GM23248 (cell line): ENCODE measurements around the gene SLC48A1. TPM values are rescaled to one million over a fixed set of nuclear protein-coding genes. Genes with fewer than 3 reads are reported as not detected.
"Not testable (repeated sequence)": the region's sequence is repeated elsewhere in the genome, so short reads cannot be mapped to it uniquely, and the experiment has no call there.

Experiments
- DNase-seq: peaks from one replicate; pipeline ENCODE4 v3.0.0-alpha.2; 2015
- H2AFZ ChIP-seq: fragments of 200-600 bp; sonication (generic); 2 replicates; pipeline ENCODE4 v1.6.1; 2016; ENCODE audit warnings: antibody characterized with exemption
- H3F3A ChIP-seq: fragments of 200-600 bp; sonication (generic); 2 replicates; pipeline ENCODE4 v1.6.1; 2016; ENCODE audit warnings: mild to moderate bottlenecking, antibody characterized with exemption, mixed run types; ENCODE audit not compliant: insufficient read depth
- H3K27ac ChIP-seq: fragments of 200-600 bp; sonication (generic); 2 replicates; pipeline ENCODE4 v1.5.1; 2016; ENCODE audit warnings: mild to moderate bottlenecking
- H3K27me3 ChIP-seq: fragments of 200-600 bp; sonication (generic); replicated peaks from 2 replicates; pipeline ENCODE4 v1.6.1; 2016; ENCODE audit warnings: mild to moderate bottlenecking; ENCODE audit not compliant: insufficient read depth
- H3K36me3 ChIP-seq: fragments of 200-600 bp; sonication (generic); 2 replicates; pipeline ENCODE4 v1.6.1; 2016; ENCODE audit warnings: low read depth, mild to moderate bottlenecking
- H3K4me1 ChIP-seq: fragments of 200-600 bp; sonication (generic); 2 replicates; pipeline ENCODE4 v1.6.1; 2016; ENCODE audit warnings: mild to moderate bottlenecking; ENCODE audit not compliant: insufficient read depth
- H3K4me2 ChIP-seq: fragments of 200-600 bp; sonication (generic); one replicate; pipeline ENCODE4 v1.6.1; 2016; ENCODE audit warnings: mild to moderate bottlenecking; ENCODE audit not compliant: unreplicated experiment
- H3K4me3 ChIP-seq: fragments of 200-600 bp; sonication (generic); 2 replicates; pipeline ENCODE4 v1.5.1; 2016; ENCODE audit warnings: mild to moderate bottlenecking
- H3K79me2 ChIP-seq: fragments of 200-600 bp; sonication (generic); 2 replicates; pipeline ENCODE4 v1.6.1; 2016; ENCODE audit warnings: mild to moderate bottlenecking; ENCODE audit not compliant: insufficient read depth
- H3K9ac ChIP-seq: fragments of 200-600 bp; sonication (generic); 2 replicates; pipeline ENCODE4 v1.6.1; 2016; ENCODE audit warnings: mild to moderate bottlenecking
- H3K9me2 ChIP-seq: fragments of 200-600 bp; sonication (generic); 2 replicates; pipeline ENCODE4 v1.6.1; 2016; ENCODE audit warnings: mixed run types, mild to moderate bottlenecking, moderate library complexity; ENCODE audit not compliant: insufficient read depth
- H3K9me3 ChIP-seq: fragments of 200-600 bp; sonication (generic); one replicate; pipeline ENCODE4 v1.6.1; 2017; ENCODE audit warnings: low read depth
- H4K20me1 ChIP-seq: fragments of 200-600 bp; sonication (generic); 2 replicates; pipeline ENCODE4 v1.6.0; 2016; ENCODE audit not compliant: insufficient read depth
- EZH2 ChIP-seq: fragments of 200-600 bp; sonication (generic); IDR thresholded peaks from 2 replicates; pipeline ENCODE4 v1.6.1; 2018; ENCODE audit warnings: antibody characterized with exemption, mild to moderate bottlenecking; ENCODE audit not compliant: insufficient read depth, poor library complexity, severe bottlenecking
- EZH2phosphoT487 ChIP-seq: fragments of 200-600 bp; sonication (generic); IDR thresholded peaks from 2 replicates; pipeline ENCODE4 v1.6.1; 2018; ENCODE audit warnings: antibody characterized with exemption, moderate library complexity, mild to moderate bottlenecking, low read depth; ENCODE audit not compliant: insufficient read depth
- WGBS, 2 experiments: methylation state at CpG; one replicate each; pipeline ENCODE4 v1.1.6; 2015 to 2017; ENCODE audit warnings: low lambda C conversion rate in 2 of 2, low coverage in 1 of 2; ENCODE audit errors: missing lambda C conversion rate in 2 of 2; 5-methylcytosine and 5-hydroxymethylcytosine counted together
- in situ Hi-C: fragments of 300-500 bp; cut with MboI; formaldehyde crosslinking; loops from 2 replicates; pipeline ENCODE4 v1.15.0; 2020
- polyA plus RNA-seq: library from polyadenylated mRNA; unstranded; fragments of >200 nt; fragmentation: Nextera tagmentation; extraction: Ambion mirVana; gene quantifications from 2 replicates; pipeline ENCODE4 v1.2.1, GENCODE V29; 2016
- total RNA-seq: library from RNA; depleted of rRNA; stranded (reverse); fragments of >200 nt; shearing (Covaris generic); gene quantifications from 2 replicates; pipeline ENCODE4 v1.2.3, GENCODE V29; 2014

SLC48A1 gene
- total and polyA plus RNA-seq, 2 experiments from 2014 or later, result 16.4 to 21.8 TPM

DNA sequence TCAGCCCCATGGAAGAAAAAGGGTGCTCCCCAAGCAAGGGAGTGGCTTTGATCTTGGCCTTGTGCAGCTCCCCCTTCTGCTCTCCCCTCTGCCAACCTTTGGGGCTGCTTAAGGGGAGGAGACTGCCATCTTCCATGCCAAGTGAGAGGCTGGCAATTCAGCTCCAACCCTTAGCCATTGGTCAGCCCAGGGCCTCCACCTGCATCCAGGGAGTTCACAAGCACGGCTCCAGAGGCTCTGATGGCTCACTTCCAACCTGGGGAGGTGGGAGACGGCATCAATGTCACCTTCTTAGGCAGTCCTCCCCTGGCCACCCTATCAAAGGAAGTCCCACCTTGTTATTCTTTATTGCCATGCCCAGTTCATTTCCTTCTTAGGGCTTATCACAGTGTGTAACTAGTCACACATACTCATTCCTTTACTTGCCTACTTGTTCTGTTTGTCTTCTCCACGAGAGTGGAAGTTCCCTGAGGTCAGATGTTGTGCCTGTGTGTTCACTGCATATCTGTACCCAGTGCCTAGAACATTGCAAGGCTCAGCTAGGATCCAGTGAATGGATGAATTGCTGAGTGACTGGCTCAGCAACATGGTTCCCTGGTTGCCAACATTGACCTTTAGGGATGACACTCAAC lies 41.6 kb downstream of the SLC48A1 start:
- no peaks in the 10 kb centered on the region for H3K9me3 ChIP-seq
- peaks cover 91% of the 10 kb centered on the region for H3K79me2 ChIP-seq
- no peaks in the 10 kb centered on the region for H3K9me2 ChIP-seq
- peak overlapping the region; percentile 85; the same call in 1 of the 2 replicates for H3K9ac ChIP-seq
- H3K27ac ChIP-seq, result peak overlapping the region; percentile 99
- in situ Hi-C loops, result no loop called here
- no peaks in the 10 kb centered on the region for H3K27me3 ChIP-seq
- no peak for DNase-seq
- no peak overlapping the region for H3K4me3 ChIP-seq
- WGBS, 2 experiments, result 64 to 66% methylated on average over 3 of the region's 3 CpGs
- no peak for TF ChIP-seq EZH2
- no peak for TF ChIP-seq EZH2phosphoT487
- no peaks in the 10 kb centered on the region for H3K36me3 ChIP-seq
- peaks cover 67% of the 10 kb centered on the region for H3K4me1 ChIP-seq
- H4K20me1 ChIP-seq, result no peaks in the 10 kb centered on the region
- H3F3A ChIP-seq, result peaks cover 74% of the 10 kb centered on the region
- H3K4me2 ChIP-seq, result peak overlapping the region; percentile 81
- no peak overlapping the region for H2AFZ ChIP-seq

DNA sequence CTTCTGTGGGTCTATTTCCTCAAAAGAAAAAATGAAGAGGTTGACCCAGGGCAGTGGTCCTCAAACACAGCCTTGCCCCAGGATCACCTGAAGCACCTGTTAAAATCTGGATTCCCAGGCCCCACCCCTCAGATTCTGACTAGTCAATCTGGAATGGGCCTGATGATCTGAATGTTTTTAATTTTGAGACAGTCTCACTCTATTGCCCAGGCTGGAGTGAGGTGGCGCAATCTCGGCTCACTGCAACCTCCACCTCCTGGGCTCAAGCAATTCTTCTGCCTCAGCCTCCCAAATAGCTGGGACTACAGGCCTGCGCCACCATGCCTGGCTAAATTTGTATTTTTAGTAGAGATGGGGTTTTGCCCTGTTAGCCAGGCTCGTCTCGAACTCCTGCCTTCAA lies 42.4 kb downstream of the SLC48A1 start:
- Histone ChIP-seq H3F3A (peaks cover 66% of the 10 kb centered on the region), H3K27ac (peak overlapping the region; percentile 99), H3K4me2 (peak overlapping the region; percentile 87), H3K4me1 (peaks cover 59% of the 10 kb centered on the region), H3K79me2 (peaks cover 88% of the 10 kb centered on the region)
- H2AFZ ChIP-seq, H4K20me1 ChIP-seq, H3K9me2 ChIP-seq, H3K9me3 ChIP-seq, H3K36me3 ChIP-seq, DNase-seq, in situ Hi-C loops, H3K4me3 ChIP-seq, H3K9ac ChIP-seq, H3K27me3 ChIP-seq: not testable (repeated sequence)
- 67 to 74% methylated on average over 5 of the region's 5 CpGs for WGBS, 2 experiments

DNA sequence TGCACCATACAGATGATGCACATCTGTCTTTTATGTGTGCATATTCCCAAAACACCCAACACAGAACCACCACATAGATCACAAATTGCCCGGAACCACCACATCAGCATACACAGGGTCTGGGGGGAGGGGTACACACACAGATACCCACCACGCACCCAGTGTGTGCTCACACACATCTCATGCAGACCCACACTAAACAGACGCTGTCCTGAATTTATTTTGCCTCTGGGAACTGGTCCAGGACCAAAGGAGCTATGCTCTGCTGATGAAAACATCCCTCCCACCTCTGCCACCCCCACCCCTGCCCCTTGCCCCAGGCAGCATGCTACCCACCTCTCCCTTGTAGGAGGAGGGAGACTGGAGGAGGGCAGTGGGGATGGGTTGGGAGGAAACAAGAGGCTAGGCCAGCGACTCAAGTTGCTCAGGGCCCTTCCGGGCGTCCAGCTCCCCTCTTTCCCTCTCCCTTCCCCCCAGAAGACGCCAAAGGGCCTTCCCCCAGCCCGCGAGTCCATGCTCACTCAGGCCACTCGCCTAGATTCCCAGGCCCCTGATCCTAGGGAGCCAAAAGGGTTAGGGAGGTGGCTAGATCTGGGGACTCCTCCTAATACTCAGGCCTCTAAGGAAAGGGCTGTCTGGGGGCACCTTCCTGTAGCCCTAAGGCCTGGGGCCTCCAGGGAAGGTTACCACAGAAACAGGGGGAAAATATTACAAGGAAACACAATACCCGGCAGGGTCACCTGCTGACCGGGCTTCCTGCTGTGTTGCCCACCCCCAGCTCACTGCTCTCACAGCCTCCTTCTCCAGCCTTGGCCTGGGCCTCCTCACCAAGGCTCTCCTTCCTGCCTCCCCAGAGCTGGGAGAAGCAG lies 43.6 kb downstream of the SLC48A1 start:
- TF ChIP-seq EZH2phosphoT487 (no peak), EZH2 (no peak)
- Histone ChIP-seq H2AFZ (no peak overlapping the region), H3K36me3 (no peaks in the 10 kb centered on the region), H3K4me3 (peak overlapping the region; percentile 82), H3K9ac (peak overlapping the region; percentile 93), H4K20me1 (no peaks in the 10 kb centered on the region), H3K9me3 (no peaks in the 10 kb centered on the region), H3K79me2 (peaks cover 77% of the 10 kb centered on the region), H3K27me3 (no peaks in the 10 kb centered on the region), H3K4me2 (peak overlapping the region; percentile 87), H3K27ac (peak overlapping the region; percentile 99), H3K9me2 (no peaks in the 10 kb centered on the region), H3F3A (peaks cover 64% of the 10 kb centered on the region), H3K4me1 (peaks cover 57% of the 10 kb centered on the region)
- in situ Hi-C loops, result no loop called here
- 18 to 30% methylated on average over 9 to 12 of the region's 12 CpGs for WGBS, 2 experiments
- DNase-seq, result no peak

DNA sequence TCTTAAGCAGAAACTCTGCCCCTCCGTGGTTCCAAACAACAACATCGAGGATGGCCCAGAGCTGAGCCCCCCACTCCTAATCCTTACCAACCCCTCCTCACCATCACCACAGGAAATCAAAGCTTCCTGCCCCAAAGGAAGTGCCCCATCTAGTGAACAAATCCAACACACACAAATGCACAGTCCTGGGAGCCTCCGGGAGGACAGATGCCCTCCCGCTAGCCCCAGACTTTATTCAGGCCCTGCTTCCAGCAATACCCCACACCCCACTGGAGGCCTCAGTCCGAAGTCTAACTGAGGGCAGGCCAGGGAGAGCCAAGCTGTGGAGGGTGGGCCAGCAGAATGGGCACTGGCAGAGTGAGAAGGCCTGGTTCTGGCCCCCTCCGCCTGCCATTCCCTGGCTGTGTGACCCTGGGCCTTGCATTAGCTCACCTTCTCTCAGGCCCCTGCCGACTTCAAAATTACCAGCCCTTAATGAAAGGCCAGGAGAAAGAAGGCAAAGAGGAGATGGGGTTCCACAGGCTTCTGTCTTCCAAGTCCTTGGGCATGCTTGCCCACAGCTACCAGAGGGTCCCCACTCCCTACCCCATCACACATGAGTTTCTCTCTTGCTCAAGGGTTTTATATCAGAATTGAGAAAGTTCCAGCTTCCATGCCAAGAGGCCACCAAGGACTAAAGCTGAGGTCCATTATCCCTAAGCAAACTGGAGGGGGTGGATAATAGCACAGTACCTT lies 44.4 kb downstream of the SLC48A1 start:
- Histone ChIP-seq H2AFZ (no peak overlapping the region), H4K20me1 (no peaks in the 10 kb centered on the region)
- in situ Hi-C loops, result no loop called here

More for the DNA sequence above, 44.4 kb downstream of the SLC48A1 start:
- H3F3A ChIP-seq, result peaks cover 64% of the 10 kb centered on the region
- peak overlapping the region; percentile 82 for H3K4me3 ChIP-seq
- DNase-seq, result peak; percentile 68
- 13% methylated on average over 7 of the region's 7 CpGs for WGBS, 2 experiments
- peak overlapping the region; percentile 99 for H3K27ac ChIP-seq
- peak overlapping the region; percentile 93 for H3K9ac ChIP-seq
- peaks cover 69% of the 10 kb centered on the region for H3K79me2 ChIP-seq
- H3K4me2 ChIP-seq, result peak overlapping the region; percentile 87
- TF ChIP-seq EZH2 (no peak), EZH2phosphoT487 (no peak)
- H3K27me3 ChIP-seq, result no peaks in the 10 kb centered on the region
- H3K36me3 ChIP-seq, result no peaks in the 10 kb centered on the region
- H3K4me1 ChIP-seq, result peaks cover 57% of the 10 kb centered on the region
- H3K9me2 ChIP-seq, result no peaks in the 10 kb centered on the region
- H3K9me3 ChIP-seq, result no peaks in the 10 kb centered on the region
